Measurements from ENCODE around the gene FOXN4. TPM values are rescaled to one million over a fixed set of nuclear protein-coding genes. Genes with fewer than 3 reads are reported as not detected.

The FOXN4 gene
- total RNA-seq, 1 donor from 2014 or later: not detected

- TF ChIP-seq CTCF (IDR thresholded peaks at IDR 0.05): no peak
- Histone ChIP-seq H3K36me3 (no peaks in the 10 kb centered on the region), H3K4me1 (peaks cover 14% of the 10 kb centered on the region), H3K4me3 (peak overlapping the region; percentile 39), H3K9me3 (no peaks in the 10 kb centered on the region), H3K27ac (no peak overlapping the region), H3K27me3 (peaks cover 56% of the 10 kb centered on the region)
- intact Hi-C loops (cut with DNase I): no loop called here
- ATAC-seq (peak; percentile 35), DNase-seq (no peak)
Measured at GRCh38 chr12:109310247-109311125, 1.4 kb upstream of the FOXN4 start.

- DNase-seq: no peak
- peak; percentile 61 for ATAC-seq
- intact Hi-C loops (cut with DNase I): no loop called here
- H3K36me3 ChIP-seq: no peaks in the 10 kb centered on the region
- peaks cover 54% of the 10 kb centered on the region for H3K27me3 ChIP-seq
- no peak for TF ChIP-seq CTCF (IDR thresholded peaks at IDR 0.05)
- H3K9me3 ChIP-seq: no peaks in the 10 kb centered on the region
- H3K27ac ChIP-seq: no peak overlapping the region
- H3K4me1 ChIP-seq: peaks cover 14% of the 10 kb centered on the region
- H3K4me3 ChIP-seq: peak overlapping the region; percentile 39
Measured at GRCh38 chr12:109309381-109310246, 530 bp upstream of the FOXN4 start.

- H3K27me3 ChIP-seq: peaks cover 67% of the 10 kb centered on the region
Measured at GRCh38 chr12:109307051-109307450, 2.0 kb downstream of the FOXN4 start.

GRCh38 chr12:109305547-109305946 lies 3.5 kb downstream of the FOXN4 start:
- Histone ChIP-seq H3K4me3 (no peak overlapping the region), H3K36me3 (no peaks in the 10 kb centered on the region), H3K27ac (no peak overlapping the region), H3K9me3 (no peaks in the 10 kb centered on the region), H3K27me3 (peaks cover 75% of the 10 kb centered on the region), H3K4me1 (peaks cover 14% of the 10 kb centered on the region)
- intact Hi-C loops (cut with DNase I): no loop called here
- DNase-seq: no peak
- no peak for TF ChIP-seq CTCF (IDR thresholded peaks at IDR 0.05)
- ATAC-seq: no peak

More at GRCh38 chr12:109307051-109307450, 2.0 kb downstream of the FOXN4 start:
- Histone ChIP-seq H3K4me3 (no peak overlapping the region), H3K27ac (no peak overlapping the region), H3K36me3 (no peaks in the 10 kb centered on the region), H3K4me1 (peaks cover 14% of the 10 kb centered on the region), H3K9me3 (no peaks in the 10 kb centered on the region)
- no peak for TF ChIP-seq CTCF (IDR thresholded peaks at IDR 0.05)
- no peak for ATAC-seq
- no peak for DNase-seq
- intact Hi-C loops (cut with DNase I): no loop called here

- Histone ChIP-seq H3K9me3 (no peaks in the 10 kb centered on the region), H3K4me3 (no peak overlapping the region), H3K27ac (no peak overlapping the region), H3K27me3 (peaks cover 68% of the 10 kb centered on the region), H3K36me3 (no peaks in the 10 kb centered on the region), H3K4me1 (peaks cover 9% of the 10 kb centered on the region)
- no peak for TF ChIP-seq CTCF (IDR thresholded peaks at IDR 0.05)
- intact Hi-C loops (cut with DNase I): no loop called here
- DNase-seq (no peak), ATAC-seq (no peak)
Measured at GRCh38 chr12:109304485-109304884, 4.6 kb downstream of the FOXN4 start.
